NCI-H128 (cell line): Measurements from ENCODE around the gene SMTNL2.
"Not testable (repeated sequence)": the region's sequence is repeated elsewhere in the genome, so short reads cannot be mapped to it uniquely, and the experiment has no call there.

ENCODE experiments used
- DNase-seq: peaks from one replicate; lab custom pipeline; 2025; ENCODE audit not compliant: unreplicated experiment; lab: John Stamatoyannopoulos, UW

Gene SMTNL2

DNA sequence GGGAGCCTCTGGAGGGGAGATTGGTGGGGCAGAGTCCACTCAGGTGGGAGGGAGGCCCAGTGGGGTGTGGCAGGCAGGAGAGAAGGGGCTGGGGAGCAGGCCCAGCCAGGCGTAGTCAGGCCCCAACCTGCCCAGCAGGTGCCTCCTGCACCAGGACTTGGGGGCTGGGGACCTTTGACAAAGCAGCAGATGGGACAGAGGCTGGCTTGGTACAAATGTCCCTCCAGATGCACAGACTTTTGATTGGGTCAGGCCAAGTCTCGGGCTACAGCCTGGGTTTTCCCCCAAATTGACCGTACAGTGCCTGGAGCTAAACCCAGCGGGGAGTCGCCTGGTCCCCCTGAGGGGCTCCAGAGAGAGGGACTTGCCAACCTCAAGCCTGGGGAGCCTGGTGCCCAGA, 24.4 kb upstream of the SMTNL2 start:
- no peak for DNase-seq

GRCh38 chr17:4560421-4560820, 23.9 kb upstream of the SMTNL2 start, which contains the start of gene GGT6:
Gene GGT6 (minus strand): TSS chr17:4560577. CDS start chr17:4560521, 56 bp downstream.
- DNase-seq = no peak

- no peak for DNase-seq
These were observed 23.5 kb upstream of the SMTNL2 start for GRCh38 chr17:4560837-4561256.

- no peak for DNase-seq
These were observed 22.0 kb upstream of the SMTNL2 start for GRCh38 chr17:4562015-4562969.

DNA sequence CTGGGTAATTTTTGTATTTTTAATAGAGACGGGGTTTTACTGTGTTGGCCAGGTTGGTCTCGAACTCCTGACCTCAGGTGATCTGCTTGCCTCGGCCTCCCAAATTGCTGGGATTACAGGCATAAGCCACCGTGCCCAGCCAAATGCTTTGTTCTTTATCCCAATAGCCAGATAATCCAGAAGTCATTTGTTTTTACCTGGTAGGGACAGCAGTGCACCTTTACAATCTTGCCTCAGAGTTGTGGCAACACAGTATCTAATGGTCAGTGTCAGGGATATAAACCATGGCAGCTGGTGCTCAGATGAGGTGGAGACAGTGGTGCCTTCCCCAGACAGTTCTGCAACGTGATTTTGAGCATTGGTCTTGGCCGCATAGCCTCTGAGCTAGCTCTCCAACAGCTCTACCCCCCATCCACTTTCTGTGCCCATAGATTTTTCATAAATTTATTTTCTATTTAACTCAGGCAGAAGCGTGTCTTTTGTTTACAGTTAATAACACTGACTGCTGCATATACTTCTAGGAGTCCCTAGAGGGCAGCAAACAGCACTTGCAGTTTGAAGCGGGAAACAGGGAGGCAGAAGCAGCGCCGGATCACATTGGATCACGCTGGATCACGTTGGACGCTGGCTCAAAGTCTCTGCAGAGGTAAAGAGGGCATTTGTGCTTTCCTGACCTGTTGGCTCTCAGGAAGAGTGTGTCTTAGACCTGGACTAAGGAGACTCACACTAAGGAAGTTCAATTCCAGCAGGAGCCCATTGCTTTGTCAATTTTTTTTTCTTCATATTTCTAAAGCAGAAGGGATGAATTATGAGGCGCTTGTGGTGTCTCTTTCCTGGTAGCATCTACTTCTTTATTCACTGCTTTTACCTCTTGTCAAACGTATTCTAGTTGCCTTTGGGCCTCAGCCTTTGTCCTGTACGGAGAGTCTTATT, 18.9 kb upstream of the SMTNL2 start:
- DNase-seq = peak; percentile 12

DNA sequence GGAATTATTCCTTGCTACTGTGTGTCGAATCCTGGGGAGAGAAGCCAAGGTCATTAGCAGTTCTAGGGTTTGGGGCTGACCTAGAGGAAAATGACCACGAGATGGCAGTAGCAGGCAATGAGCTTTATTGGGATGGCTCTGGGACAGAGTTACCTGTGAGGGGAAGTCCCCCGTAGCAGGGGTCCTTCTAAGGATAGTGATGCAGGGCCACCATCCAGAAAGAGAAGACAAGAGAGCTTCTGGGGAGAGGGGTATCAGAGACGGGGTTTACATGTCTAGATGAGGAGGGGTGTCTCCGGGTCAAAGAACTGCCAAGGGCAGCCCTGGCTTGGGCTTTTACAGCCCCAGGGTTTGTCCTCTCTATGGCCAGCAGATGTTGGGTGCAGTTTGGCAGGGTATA, 17.5 kb upstream of the SMTNL2 start:
- DNase-seq = peak; percentile 58

DNA sequence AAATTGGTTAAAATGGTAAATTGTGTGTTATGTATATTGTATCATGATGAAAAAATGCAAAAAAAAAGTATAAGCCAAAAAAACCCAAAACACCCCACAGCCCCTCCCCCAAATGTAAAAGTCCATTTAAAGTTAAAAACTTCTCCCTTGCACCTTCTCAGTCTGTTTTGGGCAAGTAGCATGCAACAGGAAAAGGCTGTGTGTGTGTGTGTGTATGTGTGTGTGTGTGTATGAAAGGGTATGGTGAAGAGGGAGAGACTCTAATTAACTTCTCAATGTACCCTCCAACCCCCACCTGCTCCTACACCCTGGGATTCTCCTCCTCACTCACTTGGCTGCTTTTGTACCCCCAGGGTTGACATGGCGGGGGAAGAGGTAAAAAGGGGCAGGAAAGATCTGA, 14.7 kb upstream of the SMTNL2 start:
- no peak for DNase-seq

- no peak for DNase-seq
These were observed 12.2 kb upstream of the SMTNL2 start for GRCh38 chr17:4572131-4572530.

DNA sequence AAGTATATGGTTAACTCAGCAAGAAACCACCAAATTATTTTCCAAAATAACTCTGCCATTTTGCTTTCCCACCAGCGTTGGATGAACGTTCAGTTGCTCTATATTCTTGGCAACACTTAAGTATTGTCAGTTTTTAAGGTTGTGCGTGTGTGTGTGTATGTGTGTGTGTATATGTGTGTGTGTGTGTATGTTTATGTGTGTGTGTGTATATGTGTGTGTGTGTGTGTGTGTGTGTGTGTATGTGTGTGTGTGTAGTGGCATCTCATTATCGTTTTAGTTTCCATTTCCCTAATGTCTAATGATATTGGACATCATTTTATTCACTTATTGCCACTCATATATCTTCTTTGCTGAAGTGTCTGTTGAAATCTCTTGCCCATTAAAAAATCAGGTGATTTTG, 11.2 kb upstream of the SMTNL2 start:
- DNase-seq = no peak

DNA sequence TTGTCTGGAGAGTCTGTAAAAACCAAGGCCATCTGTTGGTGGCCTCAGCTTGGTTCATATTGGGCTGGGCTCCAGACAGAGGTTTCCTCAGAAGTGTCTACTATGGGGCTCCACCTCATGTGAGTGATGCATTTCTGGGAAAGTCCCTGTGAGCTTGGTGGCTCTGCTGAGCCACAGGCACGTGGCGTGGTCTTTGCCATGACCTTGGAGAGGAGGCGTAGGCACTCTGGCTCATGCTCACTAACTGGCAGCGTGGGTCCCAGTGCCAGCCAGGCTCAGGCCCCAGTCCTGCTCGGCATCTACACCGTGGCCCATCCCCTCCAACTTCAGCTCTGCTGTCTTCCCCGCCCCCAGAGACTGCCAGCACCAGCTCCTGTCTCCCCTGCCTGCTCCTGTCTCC, 10.7 kb upstream of the SMTNL2 start:
- no peak for DNase-seq

- DNase-seq = no peak
These were observed 9.8 kb upstream of the SMTNL2 start for GRCh38 chr17:4574448-4575045.

GRCh38 chr17:4576161-4576558, 8.2 kb upstream of the SMTNL2 start:
- no peak for DNase-seq

GRCh38 chr17:4576729-4577322, 7.5 kb upstream of the SMTNL2 start:
- no peak for DNase-seq

DNA sequence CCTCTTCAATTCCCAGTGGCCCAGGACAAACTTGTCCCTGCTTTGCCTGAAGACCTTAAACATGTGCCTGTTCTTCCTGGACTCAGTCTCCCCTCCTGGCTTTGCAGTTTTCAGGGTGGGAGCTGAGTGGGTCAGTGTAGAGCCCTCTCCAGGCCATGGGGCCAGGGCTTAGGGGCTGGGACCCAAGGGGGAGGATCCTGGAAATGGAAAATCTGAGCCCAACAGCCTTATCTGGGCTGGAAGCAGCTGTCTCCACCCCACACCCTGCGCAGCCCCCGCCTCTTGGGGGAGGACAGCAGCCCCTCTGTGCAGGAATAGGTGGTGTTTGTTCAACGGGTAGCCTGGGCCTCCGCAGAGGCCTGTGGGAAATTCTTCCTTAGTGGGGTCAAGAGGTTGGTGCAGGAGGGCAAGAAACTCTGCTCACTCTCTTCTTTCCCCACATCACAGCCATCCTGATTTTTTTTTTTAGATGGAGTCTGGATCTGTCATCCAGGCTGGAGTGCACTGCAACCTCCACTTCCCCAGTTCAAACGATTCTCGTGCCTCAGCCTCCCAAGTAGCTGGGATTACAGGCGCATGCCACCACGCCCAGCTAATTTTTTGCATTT, 6.8 kb upstream of the SMTNL2 start:
- DNase-seq = no peak

DNA sequence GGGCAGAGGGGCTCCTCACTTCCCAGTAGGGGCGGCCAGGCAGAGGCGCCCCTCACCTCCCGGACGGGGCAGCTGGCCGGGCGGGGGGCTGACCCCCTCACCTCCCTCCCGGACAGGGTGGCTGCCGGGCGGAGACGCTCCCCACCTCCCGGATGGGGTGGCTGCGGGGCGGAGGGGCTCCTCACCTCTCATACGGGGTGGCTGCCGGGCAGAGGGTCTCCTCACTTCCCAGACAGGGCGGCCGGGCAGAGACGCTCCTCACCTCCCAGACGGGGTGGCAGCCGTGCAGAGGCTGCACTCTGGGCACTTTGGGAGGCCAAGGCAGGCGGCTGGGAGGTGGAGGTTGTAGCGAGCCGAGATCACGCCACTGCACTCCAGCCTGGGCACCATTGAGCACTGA, 6.0 kb upstream of the SMTNL2 start:
- DNase-seq = not testable (repeated sequence)

DNA sequence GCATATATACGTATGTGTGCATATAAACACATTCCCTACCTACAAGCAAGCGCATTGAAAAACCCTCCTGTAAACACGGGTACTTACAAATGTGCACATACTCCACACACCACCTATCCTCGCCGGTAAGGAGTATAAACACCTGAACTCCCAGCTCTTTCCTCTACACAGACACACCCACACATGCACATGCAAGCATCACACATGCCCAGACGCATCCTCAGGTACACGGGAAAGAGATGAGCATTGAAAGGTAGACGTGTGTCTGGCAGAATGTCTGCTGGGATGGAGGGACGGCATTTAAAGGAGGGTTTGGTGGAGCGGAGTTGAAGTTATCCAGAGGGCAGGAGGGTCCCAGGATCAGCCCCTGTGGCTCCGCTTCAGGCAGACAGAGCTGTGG, 4.7 kb upstream of the SMTNL2 start:
- DNase-seq = no peak

DNA sequence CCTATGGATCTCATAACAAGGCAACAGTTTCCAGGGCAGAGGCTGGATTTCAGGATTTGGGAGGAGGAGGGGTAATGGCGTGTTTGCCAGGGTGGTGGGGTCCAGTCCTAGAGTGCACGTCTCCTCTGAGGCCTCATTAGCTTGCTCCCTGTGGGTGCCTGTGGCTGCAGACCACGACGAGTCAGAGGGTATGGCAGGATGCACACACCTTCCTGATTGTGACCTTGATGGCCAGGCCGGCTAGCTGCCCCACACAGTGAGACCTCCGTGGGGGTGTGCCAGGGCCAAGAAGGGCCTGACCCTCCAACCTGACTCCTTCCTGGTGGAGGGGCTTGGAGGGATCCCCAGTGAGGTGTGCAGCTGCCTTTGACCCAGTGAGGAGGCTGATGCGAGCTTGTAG, 4.0 kb upstream of the SMTNL2 start:
- DNase-seq = no peak

- DNase-seq = no peak
These were observed 2.2 kb upstream of the SMTNL2 start for GRCh38 chr17:4582101-4582501.

- no peak for DNase-seq
These were observed 1.6 kb upstream of the SMTNL2 start for GRCh38 chr17:4582691-4583090.

GRCh38 chr17:4583206-4583605, 1.1 kb upstream of the SMTNL2 start:
- DNase-seq = no peak

- no peak for DNase-seq
These were observed 588 bp upstream of the SMTNL2 start for GRCh38 chr17:4583782-4584100.
